HG03354 (cell line): ENCODE results near the gene SORCS1.
"Not testable (repeated sequence)": the region's sequence is repeated elsewhere in the genome, so short reads cannot be mapped to it uniquely, and the experiment has no call there.

Source experiments
- ATAC-seq: cut with Tn5 transposase; IDR thresholded peaks from one replicate; pipeline ENCODE4 v1.9.1; 2021; ENCODE audit warnings: mild to moderate bottlenecking; ENCODE audit not compliant: unreplicated experiment, poor library complexity, severe bottlenecking

The SORCS1 gene

GRCh38 chr10:106957823-106958588 is 206.5 kb downstream of the SORCS1 start:
- no peak for ATAC-seq

GRCh38 chr10:106956216-106956915 is 208.1 kb downstream of the SORCS1 start:
- ATAC-seq, result no peak

GRCh38 chr10:106955133-106955532 is 209.4 kb downstream of the SORCS1 start:
- no peak for ATAC-seq

- ATAC-seq, result no peak
Observed at GRCh38 chr10:106952033-106952432, 212.5 kb downstream of the SORCS1 start.

- no peak for ATAC-seq
Observed at GRCh38 chr10:106949680-106950478, 214.6 kb downstream of the SORCS1 start.

GRCh38 chr10:106947643-106948042 is 216.9 kb downstream of the SORCS1 start:
- ATAC-seq, result peak; percentile 42

GRCh38 chr10:106942035-106942662 is 222.4 kb downstream of the SORCS1 start:
- no peak for ATAC-seq

GRCh38 chr10:106941297-106942034 is 223.0 kb downstream of the SORCS1 start:
- no peak for ATAC-seq

GRCh38 chr10:106938513-106938912 is 226.0 kb downstream of the SORCS1 start:
- no peak for ATAC-seq

GRCh38 chr10:106935978-106936451 is 228.5 kb downstream of the SORCS1 start:
- peak; percentile 71 for ATAC-seq

- ATAC-seq, result no peak
Observed at GRCh38 chr10:106931853-106932249, 232.7 kb downstream of the SORCS1 start.

GRCh38 chr10:106931159-106931852 is 233.2 kb downstream of the SORCS1 start:
- ATAC-seq, result peak; percentile 67

GRCh38 chr10:106930751-106931150 is 233.8 kb downstream of the SORCS1 start:
- ATAC-seq, result no peak

- ATAC-seq, result no peak
Observed at GRCh38 chr10:106929291-106929895, 235.1 kb downstream of the SORCS1 start.

GRCh38 chr10:106928151-106928550 is 236.4 kb downstream of the SORCS1 start:
- ATAC-seq, result not testable (repeated sequence)

- ATAC-seq, result no peak
Observed at GRCh38 chr10:106925191-106925590, 239.3 kb downstream of the SORCS1 start.

GRCh38 chr10:106920538-106920937 is 244.0 kb downstream of the SORCS1 start:
- ATAC-seq, result no peak

GRCh38 chr10:106919871-106920282 is 244.6 kb downstream of the SORCS1 start:
- ATAC-seq, result peak; percentile 72
